Activated naive CD8-positive, alpha-beta T cell treated with anti-CD3 and anti-CD28 coated beads, Interleukin-2, amount 50 U/mL, for 16 hours (primary cell): ENCODE data around the gene GNG5.
"Not testable (repeated sequence)": the region's sequence is repeated elsewhere in the genome, so short reads cannot be mapped to it uniquely, and the experiment has no call there.

ENCODE experiments used
- DNase-seq: peaks from one replicate; pipeline ENCODE4 v3.0.0-alpha.2; 2020; ENCODE audit warnings: low read depth, low spot score

Gene GNG5

GRCh38 chr1:84506002-84506728, at the start of gene GNG5, which contains the start of gene SPATA1:
Gene GNG5, minus strand, starts transcription at chr1:84506581. Its CDS starts 490 bp downstream, at chr1:84506091.
Gene SPATA1, plus strand, starts transcription at chr1:84506386. Its CDS starts 9,974 bp downstream, at chr1:84516360.
- peak; percentile 95 for DNase-seq

GRCh38 chr1:84550826-84551225, 44.4 kb upstream of the GNG5 start:
- DNase-seq, result no peak

GRCh38 chr1:84541679-84542078, 35.3 kb upstream of the GNG5 start:
- DNase-seq, result no peak

GRCh38 chr1:84540759-84541158, 34.4 kb upstream of the GNG5 start:
- no peak for DNase-seq

GRCh38 chr1:84539972-84540371, 33.6 kb upstream of the GNG5 start:
- DNase-seq, result no peak

- DNase-seq, result no peak
Measured at GRCh38 chr1:84538599-84538998, 32.2 kb upstream of the GNG5 start.

GRCh38 chr1:84525779-84526178, 19.4 kb upstream of the GNG5 start:
- no peak for DNase-seq

- no peak for DNase-seq
Measured at GRCh38 chr1:84524590-84524989, 18.2 kb upstream of the GNG5 start.

GRCh38 chr1:84510668-84511067, 4.3 kb upstream of the GNG5 start:
- DNase-seq, result no peak

GRCh38 chr1:84510165-84510564, 3.8 kb upstream of the GNG5 start:
- DNase-seq, result no peak

GRCh38 chr1:84509029-84509428, 2.6 kb upstream of the GNG5 start:
- no peak for DNase-seq

GRCh38 chr1:84508510-84508909, 2.1 kb upstream of the GNG5 start:
- DNase-seq, result no peak

GRCh38 chr1:84507887-84508286, 1.5 kb upstream of the GNG5 start:
- not testable (repeated sequence) for DNase-seq

- no peak for DNase-seq
Measured at GRCh38 chr1:84506729-84507453, 510 bp upstream of the GNG5 start.

- no peak for DNase-seq
Measured at GRCh38 chr1:84505493-84506001, 834 bp downstream of the GNG5 start.

GRCh38 chr1:84504580-84505492, 1.5 kb downstream of the GNG5 start:
- DNase-seq, result no peak

- DNase-seq, result no peak
Measured at GRCh38 chr1:84502927-84503326, 3.5 kb downstream of the GNG5 start.

- DNase-seq, result no peak
Measured at GRCh38 chr1:84497631-84498275, 8.6 kb downstream of the GNG5 start.

GRCh38 chr1:84496498-84496897, 9.9 kb downstream of the GNG5 start:
- no peak for DNase-seq

GRCh38 chr1:84493747-84494146, 12.6 kb downstream of the GNG5 start:
- no peak for DNase-seq

GRCh38 chr1:84492726-84493125, 13.7 kb downstream of the GNG5 start:
- DNase-seq, result no peak
